ENCODE measurements around the gene TSPAN4. TPM values are rescaled to one million over a fixed set of nuclear protein-coding genes. Genes with fewer than 3 reads are reported as not detected.

The TSPAN4 gene
- total RNA-seq, 1 donor from 2014 or later, result 42.3 TPM

DNA sequence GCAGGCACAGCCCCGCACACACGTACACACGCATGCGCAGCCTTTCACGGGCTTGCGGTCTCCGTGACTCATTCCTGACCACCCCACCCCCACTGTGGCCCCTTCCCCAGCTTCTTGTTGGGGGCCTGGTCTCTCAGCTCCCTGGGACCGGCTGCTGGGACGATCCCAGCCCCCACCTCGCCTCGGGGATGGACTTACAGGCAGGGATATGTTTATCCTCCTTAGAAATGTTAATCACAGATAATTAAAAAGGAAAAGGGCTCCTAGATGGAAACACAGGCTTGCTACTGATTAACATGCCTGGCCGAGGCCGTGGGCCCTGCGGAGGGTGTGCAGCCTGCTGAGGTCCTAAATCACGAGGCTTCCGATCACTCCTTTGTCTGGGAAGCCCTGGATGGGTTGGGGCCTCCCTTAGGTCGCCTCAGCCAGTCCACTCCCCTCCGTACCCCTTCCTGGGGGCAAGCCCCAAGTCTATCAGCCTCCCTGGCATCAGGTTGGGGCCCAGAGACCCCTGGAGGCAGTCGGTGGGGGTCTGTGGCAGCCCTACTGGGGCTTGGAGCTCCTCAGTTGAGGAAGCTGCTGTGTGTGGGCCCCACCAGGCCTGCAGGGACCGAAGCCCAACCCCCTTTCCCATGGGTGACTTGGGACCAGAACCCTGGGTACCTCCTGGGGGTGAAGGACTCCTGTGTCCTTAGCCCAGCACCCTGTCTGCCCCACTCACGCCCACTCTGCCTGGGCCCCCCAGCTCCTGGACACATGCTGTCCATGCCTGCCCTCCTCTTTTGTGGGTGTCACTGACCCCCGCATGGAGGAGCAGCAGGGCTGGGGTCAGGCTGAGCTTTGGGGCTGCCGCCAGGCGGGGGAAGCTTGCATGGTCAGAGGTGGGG lies 20.6 kb downstream of the TSPAN4 start:
- Histone ChIP-seq H3K36me3 (ENCODE audit: control insufficient read depth in 3 of 3, insufficient read depth in 3 of 3, low read length in 3 of 3) (peaks cover 3 to 14% (median 13%) of the 10 kb centered on the region in 3 donors), H3K4me1 (ENCODE audit: control insufficient read depth in 3 of 3, insufficient read depth in 3 of 3, low read length in 3 of 3) (peaks cover 12 to 25% (median 17%) of the 10 kb centered on the region in 3 donors), H3K27me3 (ENCODE audit: control insufficient read depth in 3 of 3, insufficient read depth in 3 of 3, low read length in 3 of 3) (no peaks in the 10 kb centered on the region), H3K27ac (ENCODE audit: low read depth, low read length) (no peak overlapping the region), H3K9ac (ENCODE audit: low read depth in 1 of 3, low read length in 3 of 3) (no peak overlapping the region), H3K9me3 (ENCODE audit: control insufficient read depth in 3 of 3, low read length in 3 of 3) (no peaks in the 10 kb centered on the region), H3K4me3 (ENCODE audit: low read length in 3 of 3) (no peak overlapping the region)

DNA sequence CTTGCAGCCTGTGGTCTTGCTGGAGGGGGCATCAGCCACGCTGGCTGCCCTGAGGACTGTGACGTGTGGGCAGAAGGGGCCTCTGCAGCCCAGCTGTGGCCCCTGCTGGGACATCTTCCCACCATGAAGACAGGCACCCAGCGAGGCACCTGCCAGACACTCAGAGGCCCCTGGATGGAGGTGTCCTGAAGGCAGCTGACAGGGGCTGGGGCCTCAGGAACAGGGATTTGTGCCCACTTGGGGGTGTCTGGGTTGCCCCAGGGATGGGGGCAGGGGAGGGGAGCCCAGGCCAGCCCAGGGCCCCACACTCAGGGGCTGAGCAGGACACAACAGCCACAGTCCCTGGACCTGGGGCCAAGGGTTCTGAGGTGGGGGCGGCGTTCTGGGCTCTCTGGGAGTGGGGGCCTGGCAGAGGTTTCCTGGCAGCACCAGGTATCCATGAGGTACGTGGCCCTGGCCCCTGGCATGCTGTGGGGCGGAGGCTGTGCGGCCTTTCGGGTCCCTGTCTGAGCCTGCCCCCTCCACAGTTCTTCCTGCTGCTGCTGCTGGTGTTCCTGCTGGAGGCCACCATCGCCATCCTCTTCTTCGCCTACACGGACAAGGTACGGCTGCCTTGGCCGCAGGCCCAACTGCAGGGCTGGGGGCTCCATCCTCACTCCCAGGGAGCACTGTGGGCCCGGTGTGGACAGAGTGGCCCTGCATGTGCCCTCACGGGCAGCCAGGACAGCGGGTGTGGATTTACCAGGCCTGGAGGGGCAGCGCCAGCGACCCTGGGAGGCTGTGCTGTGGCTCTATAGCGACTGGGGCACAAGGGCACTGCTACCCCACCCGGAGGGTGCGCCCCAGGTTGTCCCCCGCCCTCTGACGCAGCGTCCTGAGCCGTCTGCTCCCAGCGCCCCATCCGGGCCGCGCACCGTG lies 21.5 kb downstream of the TSPAN4 start:
- no peaks in the 10 kb centered on the region for H3K27me3 ChIP-seq (ENCODE audit: control insufficient read depth in 3 of 3, insufficient read depth in 3 of 3, low read length in 3 of 3)
- no peaks in the 10 kb centered on the region for H3K9me3 ChIP-seq (ENCODE audit: control insufficient read depth in 3 of 3, low read length in 3 of 3)
- H3K27ac ChIP-seq (ENCODE audit: low read depth, low read length), result no peak overlapping the region
- H3K9ac ChIP-seq (ENCODE audit: low read depth in 1 of 3, low read length in 3 of 3), result no peak overlapping the region
- H3K4me1 ChIP-seq (ENCODE audit: control insufficient read depth in 3 of 3, insufficient read depth in 3 of 3, low read length in 3 of 3), result peaks cover 12 to 21% (median 13%) of the 10 kb centered on the region in 3 donors
- H3K4me3 ChIP-seq (ENCODE audit: low read length in 3 of 3), result no peak overlapping the region
- H3K36me3 ChIP-seq (ENCODE audit: control insufficient read depth in 3 of 3, insufficient read depth in 3 of 3, low read length in 3 of 3), result peaks cover 8 to 18% (median 14%) of the 10 kb centered on the region in 3 donors

- Histone ChIP-seq H3K9me3 (ENCODE audit: control insufficient read depth in 3 of 3, low read length in 3 of 3) (no peaks in the 10 kb centered on the region), H3K4me1 (ENCODE audit: control insufficient read depth in 3 of 3, insufficient read depth in 3 of 3, low read length in 3 of 3) (peaks cover 7 to 14% (median 7%) of the 10 kb centered on the region in 3 donors), H3K27ac (ENCODE audit: low read depth, low read length) (no peak overlapping the region), H3K9ac (ENCODE audit: low read depth in 1 of 3, low read length in 3 of 3) (no peak overlapping the region), H3K27me3 (ENCODE audit: control insufficient read depth in 3 of 3, insufficient read depth in 3 of 3, low read length in 3 of 3) (no peaks in the 10 kb centered on the region), H3K36me3 (ENCODE audit: control insufficient read depth in 3 of 3, insufficient read depth in 3 of 3, low read length in 3 of 3) (peaks cover 8 to 18% (median 17%) of the 10 kb centered on the region in 3 donors), H3K4me3 (ENCODE audit: low read length in 3 of 3) (no peak overlapping the region)
Observed at GRCh38 chr11:864898-865297, 22.2 kb downstream of the TSPAN4 start.

DNA sequence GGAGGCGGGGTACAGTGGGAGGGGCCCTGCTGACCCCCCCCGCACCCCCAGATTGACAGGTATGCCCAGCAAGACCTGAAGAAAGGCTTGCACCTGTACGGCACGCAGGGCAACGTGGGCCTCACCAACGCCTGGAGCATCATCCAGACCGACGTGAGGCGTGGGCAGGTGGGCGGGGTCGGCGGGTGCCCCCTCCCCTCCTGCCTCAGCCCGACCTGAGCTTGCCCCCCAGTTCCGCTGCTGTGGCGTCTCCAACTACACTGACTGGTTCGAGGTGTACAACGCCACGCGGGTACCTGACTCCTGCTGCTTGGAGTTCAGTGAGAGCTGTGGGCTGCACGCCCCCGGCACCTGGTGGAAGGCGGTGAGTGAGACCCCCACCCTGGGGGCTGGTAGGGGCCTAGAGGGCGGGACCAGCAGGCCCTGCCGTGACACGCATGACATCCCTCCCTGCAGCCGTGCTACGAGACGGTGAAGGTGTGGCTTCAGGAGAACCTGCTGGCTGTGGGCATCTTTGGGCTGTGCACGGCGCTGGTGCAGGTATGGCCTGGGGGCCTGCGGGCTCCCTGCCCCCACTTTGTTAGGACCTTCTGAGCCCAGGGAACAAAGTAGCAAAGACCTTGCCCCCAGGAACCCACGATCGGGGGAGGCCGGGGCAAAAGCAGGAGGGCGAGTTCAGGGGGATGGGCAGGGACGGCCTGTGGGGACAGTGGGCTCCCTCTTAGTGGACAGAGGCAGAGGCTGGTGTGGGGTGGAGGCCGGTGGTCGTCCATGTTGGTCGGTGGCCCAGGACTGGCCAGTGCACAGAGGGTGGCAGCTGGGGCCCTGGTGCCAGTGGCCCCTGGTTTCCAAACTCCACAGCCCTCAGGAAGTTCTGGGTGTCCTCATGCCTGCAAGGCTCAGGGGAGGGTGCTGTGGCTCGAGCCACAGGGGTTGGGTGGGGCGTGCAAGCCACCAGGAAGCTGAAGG lies 23.1 kb downstream of the TSPAN4 start:
- Histone ChIP-seq H3K9ac (ENCODE audit: low read depth in 1 of 3, low read length in 3 of 3) (no peak overlapping the region), H3K36me3 (ENCODE audit: control insufficient read depth in 3 of 3, insufficient read depth in 3 of 3, low read length in 3 of 3) (peaks cover 8 to 18% (median 17%) of the 10 kb centered on the region in 3 donors), H3K4me3 (ENCODE audit: low read length in 3 of 3) (no peak overlapping the region)

DNA sequence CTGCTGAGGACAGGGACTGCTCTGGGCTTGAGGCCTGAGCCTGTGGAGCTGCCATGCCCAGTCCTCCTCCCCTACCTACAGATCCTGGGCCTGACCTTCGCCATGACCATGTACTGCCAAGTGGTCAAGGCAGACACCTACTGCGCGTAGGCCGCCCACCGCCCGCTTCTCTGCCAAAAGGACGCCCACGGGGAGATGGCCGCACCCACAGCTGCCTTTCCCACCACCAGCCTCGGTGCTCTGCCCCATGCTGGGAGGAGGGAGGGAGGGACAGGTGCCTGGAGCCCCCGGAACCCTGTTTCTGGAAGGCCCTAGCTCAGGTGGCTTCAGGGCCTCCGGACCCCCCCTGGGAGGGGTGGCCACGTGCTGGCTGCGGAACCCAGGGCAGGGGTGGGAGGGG lies 23.8 kb downstream of the TSPAN4 start:
- Histone ChIP-seq H3K27me3 (ENCODE audit: control insufficient read depth in 3 of 3, insufficient read depth in 3 of 3, low read length in 3 of 3) (no peaks in the 10 kb centered on the region), H3K36me3 (ENCODE audit: control insufficient read depth in 3 of 3, insufficient read depth in 3 of 3, low read length in 3 of 3) (peaks cover 8 to 18% (median 17%) of the 10 kb centered on the region in 3 donors), H3K27ac (ENCODE audit: low read depth, low read length) (no peak overlapping the region), H3K4me3 (ENCODE audit: low read length in 3 of 3) (no peak overlapping the region), H3K9ac (ENCODE audit: low read depth in 1 of 3, low read length in 3 of 3) (no peak overlapping the region), H3K4me1 (ENCODE audit: control insufficient read depth in 3 of 3, insufficient read depth in 3 of 3, low read length in 3 of 3) (peaks cover 4 to 8% (median 6%) of the 10 kb centered on the region in 3 donors), H3K9me3 (ENCODE audit: control insufficient read depth in 3 of 3, low read length in 3 of 3) (no peaks in the 10 kb centered on the region)

More for the DNA sequence above, 23.1 kb downstream of the TSPAN4 start:
- no peaks in the 10 kb centered on the region for H3K9me3 ChIP-seq (ENCODE audit: control insufficient read depth in 3 of 3, low read length in 3 of 3)
- no peaks in the 10 kb centered on the region for H3K27me3 ChIP-seq (ENCODE audit: control insufficient read depth in 3 of 3, insufficient read depth in 3 of 3, low read length in 3 of 3)
- no peak overlapping the region for H3K27ac ChIP-seq (ENCODE audit: low read depth, low read length)
- peaks cover 4 to 8% (median 6%) of the 10 kb centered on the region in 3 donors for H3K4me1 ChIP-seq (ENCODE audit: control insufficient read depth in 3 of 3, insufficient read depth in 3 of 3, low read length in 3 of 3)

- Histone ChIP-seq H3K4me1 (ENCODE audit: control insufficient read depth in 3 of 3, insufficient read depth in 3 of 3, low read length in 3 of 3) (no peaks in the 10 kb centered on the region), H3K27me3 (ENCODE audit: control insufficient read depth in 3 of 3, insufficient read depth in 3 of 3, low read length in 3 of 3) (no peaks in the 10 kb centered on the region), H3K9ac (ENCODE audit: low read depth in 1 of 3, low read length in 3 of 3) (no peak overlapping the region), H3K27ac (ENCODE audit: low read depth, low read length) (no peak overlapping the region), H3K4me3 (ENCODE audit: low read length in 3 of 3) (no peak overlapping the region), H3K9me3 (ENCODE audit: control insufficient read depth in 3 of 3, low read length in 3 of 3) (no peaks in the 10 kb centered on the region), H3K36me3 (ENCODE audit: control insufficient read depth in 3 of 3, insufficient read depth in 3 of 3, low read length in 3 of 3) (peaks cover 8 to 18% (median 17%) of the 10 kb centered on the region in 3 donors)
Observed at GRCh38 chr11:867856-868358, 25.3 kb downstream of the TSPAN4 start.

DNA sequence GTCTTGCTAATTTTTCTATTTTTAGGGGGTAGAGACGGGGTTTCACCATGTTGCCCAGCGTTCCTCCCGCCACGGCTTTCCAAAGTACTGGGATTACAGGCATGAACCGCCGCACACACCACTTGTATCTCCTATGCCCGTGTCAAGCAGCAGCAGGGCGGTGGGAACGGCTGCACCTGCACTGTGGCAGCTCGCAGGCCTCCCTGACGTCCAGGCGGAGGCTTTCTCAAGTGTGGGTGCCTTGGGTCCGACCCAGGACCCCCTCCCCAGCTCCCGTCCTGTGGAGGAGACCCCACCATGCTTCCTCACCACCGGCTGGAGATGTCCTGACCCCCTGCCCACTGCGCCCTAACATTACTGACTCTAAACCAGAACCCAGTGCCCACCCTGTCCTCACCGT lies 25.7 kb downstream of the TSPAN4 start:
- H3K27ac ChIP-seq (ENCODE audit: low read depth, low read length), result no peak overlapping the region
- no peaks in the 10 kb centered on the region for H3K27me3 ChIP-seq (ENCODE audit: control insufficient read depth in 3 of 3, insufficient read depth in 3 of 3, low read length in 3 of 3)
- no peaks in the 10 kb centered on the region for H3K4me1 ChIP-seq (ENCODE audit: control insufficient read depth in 3 of 3, insufficient read depth in 3 of 3, low read length in 3 of 3)
- no peak overlapping the region for H3K4me3 ChIP-seq (ENCODE audit: low read length in 3 of 3)
- peaks cover 8 to 18% (median 17%) of the 10 kb centered on the region in 3 donors for H3K36me3 ChIP-seq (ENCODE audit: control insufficient read depth in 3 of 3, insufficient read depth in 3 of 3, low read length in 3 of 3)
- no peak overlapping the region for H3K9ac ChIP-seq (ENCODE audit: low read depth in 1 of 3, low read length in 3 of 3)
- H3K9me3 ChIP-seq (ENCODE audit: control insufficient read depth in 3 of 3, low read length in 3 of 3), result no peaks in the 10 kb centered on the region

DNA sequence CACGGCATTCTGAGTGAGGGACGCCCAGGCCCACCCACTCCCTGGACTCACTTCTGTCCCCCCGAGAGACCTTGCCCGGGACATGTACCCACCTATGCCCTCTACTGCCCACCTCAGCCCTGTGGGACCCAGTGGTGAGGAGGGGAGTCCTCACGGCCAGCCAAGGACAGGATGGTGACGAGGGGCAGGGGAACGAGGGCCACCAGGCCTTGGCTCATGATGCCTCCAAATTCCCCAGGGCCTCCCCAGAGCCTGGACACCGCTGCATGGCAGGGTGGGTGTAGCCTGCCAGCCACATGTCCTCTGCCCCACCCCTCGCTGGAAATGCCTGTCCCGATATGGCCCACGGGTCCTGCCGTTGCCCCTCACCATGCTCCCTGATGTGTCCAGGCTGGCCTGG lies 26.1 kb downstream of the TSPAN4 start:
- H3K36me3 ChIP-seq (ENCODE audit: control insufficient read depth in 3 of 3, insufficient read depth in 3 of 3, low read length in 3 of 3), result peaks cover 8 to 18% (median 16%) of the 10 kb centered on the region in 3 donors
- H3K27ac ChIP-seq (ENCODE audit: low read depth, low read length), result no peak overlapping the region
- no peaks in the 10 kb centered on the region for H3K27me3 ChIP-seq (ENCODE audit: control insufficient read depth in 3 of 3, insufficient read depth in 3 of 3, low read length in 3 of 3)
- no peaks in the 10 kb centered on the region for H3K9me3 ChIP-seq (ENCODE audit: control insufficient read depth in 3 of 3, low read length in 3 of 3)
- H3K4me1 ChIP-seq (ENCODE audit: control insufficient read depth in 3 of 3, insufficient read depth in 3 of 3, low read length in 3 of 3), result no peaks in the 10 kb centered on the region
- no peak overlapping the region for H3K4me3 ChIP-seq (ENCODE audit: low read length in 3 of 3)
- H3K9ac ChIP-seq (ENCODE audit: low read depth in 1 of 3, low read length in 3 of 3), result no peak overlapping the region

All from skeletal muscle tissue (tissue), 4 donors.